GM18526 (cell line): ENCODE measurements around the gene BTBD9.

ENCODE experiments used
- POLR2A ChIP-seq: IDR thresholded peaks from 3 replicates; pipeline ENCODE4 v1.6.1; 2011; ENCODE audit not compliant: insufficient read length; ENCODE audit errors: extremely low read depth

The BTBD9 gene

DNA sequence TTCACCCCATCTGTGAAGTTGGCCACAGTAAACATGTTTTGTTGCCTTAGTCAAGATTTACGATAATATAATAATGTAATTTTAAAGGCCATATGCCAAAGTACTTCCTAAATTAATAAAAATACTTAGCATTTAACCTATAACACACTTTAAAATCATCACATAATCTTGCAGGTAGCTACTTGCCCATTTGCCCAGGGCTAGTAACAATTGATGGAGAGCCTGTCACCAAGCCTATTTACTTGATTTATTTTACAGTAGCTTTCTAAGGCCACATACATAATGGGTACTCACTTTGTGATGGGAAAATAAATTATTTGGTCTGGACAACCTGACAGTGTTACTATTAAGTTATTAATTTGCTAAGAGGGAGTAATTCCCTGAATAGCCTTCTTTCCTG is 14.5 kb downstream of the BTBD9 start:
- no peak for TF ChIP-seq POLR2A

DNA sequence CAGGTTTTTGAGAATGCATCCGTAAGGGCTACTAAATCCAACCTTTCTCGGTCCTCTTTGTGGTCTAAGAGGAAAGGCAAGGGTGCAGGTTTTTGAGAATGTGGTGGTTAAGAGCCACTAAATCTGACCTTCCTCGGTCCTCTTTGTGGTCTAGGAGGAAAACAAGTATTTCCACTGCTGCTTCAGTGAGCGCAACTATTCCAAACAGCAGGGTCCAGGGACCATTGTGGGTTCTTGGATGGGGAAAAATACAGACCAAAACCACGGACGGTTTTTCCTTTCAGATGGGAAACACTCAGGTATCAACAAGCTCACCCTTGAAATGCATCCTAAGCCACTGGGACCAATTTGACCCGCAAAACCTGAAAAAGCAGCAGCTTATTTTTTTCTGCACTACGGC is 21.9 kb downstream of the BTBD9 start:
- no peak for TF ChIP-seq POLR2A

DNA sequence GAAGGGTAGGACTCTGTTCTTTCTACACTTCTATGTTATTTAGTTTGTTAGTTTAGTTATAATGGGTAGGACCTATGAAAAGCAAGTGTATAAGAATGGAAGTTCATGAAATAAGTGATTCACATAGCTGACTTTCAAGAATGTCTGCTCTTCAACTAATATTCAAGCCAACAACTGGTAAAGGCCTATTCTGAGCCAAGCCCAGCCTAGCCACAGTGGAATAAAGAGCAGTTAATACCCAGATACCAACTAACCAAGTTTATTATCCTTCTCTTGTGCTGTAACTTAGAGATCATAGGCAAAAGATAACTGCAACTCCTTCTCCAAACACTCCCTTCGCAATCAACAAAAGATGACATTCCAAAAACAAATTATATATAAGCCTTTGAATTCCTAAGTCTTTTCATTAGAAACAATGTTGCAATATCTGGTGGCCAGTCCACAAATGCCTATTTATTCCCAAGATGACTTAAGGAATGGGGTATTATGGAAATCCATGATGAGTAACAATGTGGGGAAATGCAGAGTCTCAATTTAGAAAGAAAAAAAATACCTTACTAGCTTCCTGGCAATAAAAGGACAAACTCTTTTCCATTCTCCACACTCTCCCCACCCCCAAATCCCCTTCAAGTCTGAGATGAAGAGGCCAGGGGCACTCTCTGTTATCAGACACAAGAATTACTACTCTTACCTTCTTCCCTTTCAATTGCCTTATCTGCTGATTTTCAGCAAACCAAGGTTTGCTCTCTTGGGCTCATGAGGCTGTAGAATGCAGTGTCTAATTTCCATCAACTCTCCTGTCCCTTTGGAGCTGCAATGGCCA is 27.4 kb downstream of the BTBD9 start:
- TF ChIP-seq POLR2A: no peak

DNA sequence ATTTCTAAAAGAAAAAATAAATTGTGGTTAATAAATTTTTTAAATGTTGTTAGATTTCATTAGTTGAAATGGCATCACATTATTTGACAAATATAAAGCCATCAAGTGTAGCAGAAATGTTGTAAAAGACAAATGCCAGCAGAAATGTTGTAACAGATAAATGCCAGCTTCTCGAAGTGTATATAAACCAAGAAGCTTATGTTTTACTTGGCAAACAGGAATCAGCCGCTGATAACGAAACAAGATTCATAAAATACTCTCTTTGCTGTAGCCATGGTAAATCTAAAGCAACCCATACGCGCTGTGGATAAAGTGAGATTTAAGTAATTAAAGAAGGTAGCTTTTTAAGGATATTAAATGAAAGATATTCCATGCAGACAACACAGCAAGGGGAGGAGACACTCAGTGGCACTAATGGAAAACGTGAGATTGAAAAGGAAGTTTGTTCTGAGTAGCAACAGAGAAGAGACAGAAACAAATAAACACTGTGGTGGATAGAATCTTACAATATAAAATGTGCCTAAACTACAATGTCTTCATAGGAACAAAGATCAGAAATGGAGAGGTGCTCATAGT is 29.6 kb downstream of the BTBD9 start:
- TF ChIP-seq POLR2A: no peak

DNA sequence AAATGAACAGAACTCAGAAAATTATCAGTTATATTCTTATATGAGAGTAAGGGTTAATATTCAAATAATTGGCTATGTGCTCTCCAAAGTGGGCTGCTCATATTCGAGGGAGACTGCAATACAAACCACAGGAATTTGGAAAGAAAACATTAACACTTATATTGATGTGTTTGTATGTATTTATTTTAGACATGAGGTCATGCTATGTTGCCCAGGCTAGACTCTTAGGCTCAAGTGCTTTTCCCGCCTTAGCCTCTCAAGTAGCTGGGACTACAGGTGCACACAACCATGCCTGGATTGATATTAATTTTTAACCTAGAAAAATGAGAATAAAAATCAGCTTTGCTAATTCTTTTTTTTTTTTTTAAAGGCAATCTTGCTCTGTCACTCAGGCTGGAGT is 35.0 kb downstream of the BTBD9 start:
- no peak for TF ChIP-seq POLR2A

DNA sequence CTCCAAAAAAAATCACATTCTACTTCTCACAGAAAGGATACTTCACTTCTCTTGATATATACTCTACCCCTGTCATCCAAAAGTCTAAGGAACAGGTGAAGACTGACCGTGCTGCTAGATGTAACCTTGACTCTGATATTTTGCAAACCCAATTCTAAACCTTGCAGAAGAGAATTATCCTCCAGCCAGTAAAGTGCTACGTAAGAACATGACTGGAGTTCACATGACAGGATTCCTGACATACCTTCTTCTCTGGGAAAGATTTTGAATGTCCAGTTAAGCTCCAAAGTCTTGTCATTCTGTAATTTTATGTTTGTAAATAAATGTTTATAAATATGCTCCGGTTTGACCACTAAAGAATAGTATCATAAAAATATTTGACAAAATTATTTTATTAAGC is 35.8 kb downstream of the BTBD9 start:
- TF ChIP-seq POLR2A: no peak

DNA sequence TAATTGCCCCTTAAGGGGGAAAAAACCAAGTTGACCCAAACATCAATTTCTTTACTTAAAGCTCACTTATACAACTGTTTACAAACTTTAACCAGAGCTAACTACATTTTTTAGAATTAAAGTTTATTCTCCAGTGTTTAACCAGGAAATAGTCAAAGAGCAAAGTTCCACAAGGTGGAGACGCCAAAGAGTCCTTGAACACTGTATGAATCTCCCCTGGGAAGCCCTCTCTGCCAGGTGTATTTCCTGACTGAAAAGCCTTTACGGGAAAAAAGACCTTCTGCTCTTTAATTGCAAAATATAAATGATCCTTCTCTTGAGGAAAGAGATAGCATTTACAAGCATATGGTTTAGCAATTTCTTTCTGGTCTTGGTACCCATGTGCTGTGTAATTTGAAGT is 36.2 kb downstream of the BTBD9 start:
- no peak for TF ChIP-seq POLR2A

DNA sequence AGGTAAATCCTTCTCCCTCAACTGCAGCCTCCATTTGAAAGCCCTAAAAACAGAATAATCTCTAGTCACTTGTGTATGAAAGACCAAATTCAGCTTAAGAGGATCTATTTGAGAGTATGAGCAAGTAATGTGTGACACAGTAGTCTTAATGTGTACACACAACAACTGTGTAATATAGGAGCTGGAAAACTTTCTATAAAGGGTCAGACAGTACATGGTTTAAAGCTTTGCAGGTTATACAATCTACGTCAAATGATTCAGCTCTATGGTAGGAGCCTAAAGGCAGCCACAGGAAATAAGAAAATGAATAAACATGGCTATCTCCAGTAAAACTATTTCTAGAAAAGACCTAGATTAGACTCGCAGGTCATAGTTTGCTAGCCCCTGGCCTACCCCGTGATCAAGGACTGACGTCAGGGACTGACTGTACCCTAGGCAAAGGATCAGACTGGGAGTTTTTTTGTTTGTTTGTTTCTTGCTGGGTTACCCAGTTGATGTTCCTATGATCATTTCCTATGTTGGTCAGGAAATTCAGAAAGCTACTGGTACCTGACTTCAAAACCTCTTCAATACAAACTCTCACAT is 39.7 kb downstream of the BTBD9 start:
- TF ChIP-seq POLR2A: no peak

DNA sequence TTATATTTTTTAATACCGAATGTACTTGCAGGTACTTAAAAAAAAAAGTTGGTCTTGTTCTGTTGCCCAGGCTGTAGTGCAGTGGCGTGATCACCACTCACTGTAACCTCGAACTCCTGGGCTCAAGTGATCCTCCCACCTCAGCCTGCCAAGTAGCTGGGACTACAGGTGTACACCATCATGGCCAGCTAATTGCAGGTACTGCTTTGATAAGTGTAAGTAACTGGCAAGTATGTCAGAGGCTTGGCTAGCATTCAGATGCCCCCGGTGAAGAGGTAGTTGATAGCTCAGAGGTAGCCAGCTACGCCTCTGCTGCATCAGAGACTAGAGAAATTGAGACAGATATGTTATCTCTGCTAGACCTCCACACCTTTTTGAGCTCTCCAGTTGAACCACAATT is 40.5 kb downstream of the BTBD9 start:
- no peak for TF ChIP-seq POLR2A

DNA sequence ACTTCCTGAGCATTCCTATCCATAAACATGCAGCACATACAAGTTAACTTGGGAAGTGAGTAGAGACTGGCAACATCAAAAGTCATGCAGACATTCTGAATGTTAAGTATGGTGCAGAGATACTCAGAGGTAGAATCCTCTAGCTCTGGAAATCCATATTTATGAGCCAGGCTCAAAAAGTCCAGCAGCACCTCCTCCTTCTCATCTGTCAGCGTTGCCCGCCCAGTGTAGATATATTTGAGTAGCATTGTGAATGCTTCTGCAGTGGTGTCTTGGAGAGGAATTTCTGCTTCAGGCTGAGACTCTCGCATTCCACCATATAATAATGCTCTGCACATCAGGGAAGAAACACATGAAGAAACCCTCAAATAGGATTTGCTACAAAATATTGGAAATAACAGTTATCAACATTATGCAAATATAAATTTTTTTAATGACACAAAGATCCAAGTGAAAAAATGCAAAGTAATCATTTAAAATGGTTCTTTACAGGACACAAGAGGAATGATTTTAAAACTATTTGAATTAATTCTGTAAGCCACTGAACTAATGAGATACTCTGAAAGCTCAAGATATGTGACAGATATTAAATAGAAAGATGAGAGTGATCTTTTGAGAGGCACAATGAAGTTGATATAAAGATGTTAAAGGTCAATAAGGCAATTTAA is 45.6 kb downstream of the BTBD9 start:
- TF ChIP-seq POLR2A: no peak

DNA sequence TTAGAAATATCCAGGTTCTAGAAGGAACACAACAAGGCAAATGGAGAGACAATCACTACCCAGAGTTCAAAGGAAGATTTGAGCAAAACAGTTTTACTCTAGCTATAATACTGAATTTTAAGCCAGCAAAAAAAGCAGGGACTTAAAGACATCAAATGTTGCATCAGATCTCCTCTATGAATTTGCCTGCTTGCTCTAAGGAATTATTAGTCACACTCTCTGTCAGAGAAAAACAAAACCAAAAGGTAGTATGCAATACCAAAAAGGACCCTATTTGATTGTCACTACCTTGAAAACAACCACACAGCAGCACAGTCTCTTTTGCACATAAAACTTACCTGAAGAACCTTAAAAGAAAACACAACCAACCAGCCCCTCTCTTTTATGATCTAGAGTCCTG is 46.3 kb downstream of the BTBD9 start:
- TF ChIP-seq POLR2A: no peak

DNA sequence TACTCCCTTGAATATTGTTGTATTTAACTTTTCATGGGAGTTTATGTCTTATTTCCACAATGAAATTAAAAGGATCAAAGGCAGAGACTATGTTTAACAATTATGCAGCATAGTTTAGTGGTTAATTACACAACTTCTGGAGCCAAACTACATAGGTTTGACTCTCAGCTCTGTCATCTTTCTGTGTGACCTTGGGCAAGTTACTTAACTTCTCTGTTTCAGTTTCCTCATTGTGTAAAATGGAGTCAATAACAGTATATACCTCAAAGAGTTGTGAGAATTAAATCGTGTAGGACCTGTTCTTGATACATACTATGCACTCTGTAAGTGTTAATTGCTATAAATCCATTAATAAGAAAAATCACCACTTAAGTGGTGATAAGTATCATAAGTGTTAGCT is 48.3 kb downstream of the BTBD9 start:
- TF ChIP-seq POLR2A: no peak

DNA sequence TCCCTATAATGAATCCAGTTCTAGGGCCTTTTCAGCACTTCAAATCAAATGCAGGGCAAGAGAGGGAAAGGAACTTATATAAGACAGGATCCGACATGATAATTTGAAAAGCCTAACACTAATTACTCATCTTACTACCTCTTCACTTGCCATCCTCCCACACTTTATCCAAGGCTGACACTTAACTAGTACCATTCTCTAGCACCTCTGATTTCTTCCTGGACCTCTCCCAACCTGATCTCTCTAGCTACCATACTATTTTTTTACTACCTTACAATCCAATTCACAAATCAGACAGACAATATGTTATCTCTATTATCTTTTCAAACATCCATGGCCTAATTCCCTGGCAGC is 50.4 kb downstream of the BTBD9 start:
- TF ChIP-seq POLR2A: no peak

DNA sequence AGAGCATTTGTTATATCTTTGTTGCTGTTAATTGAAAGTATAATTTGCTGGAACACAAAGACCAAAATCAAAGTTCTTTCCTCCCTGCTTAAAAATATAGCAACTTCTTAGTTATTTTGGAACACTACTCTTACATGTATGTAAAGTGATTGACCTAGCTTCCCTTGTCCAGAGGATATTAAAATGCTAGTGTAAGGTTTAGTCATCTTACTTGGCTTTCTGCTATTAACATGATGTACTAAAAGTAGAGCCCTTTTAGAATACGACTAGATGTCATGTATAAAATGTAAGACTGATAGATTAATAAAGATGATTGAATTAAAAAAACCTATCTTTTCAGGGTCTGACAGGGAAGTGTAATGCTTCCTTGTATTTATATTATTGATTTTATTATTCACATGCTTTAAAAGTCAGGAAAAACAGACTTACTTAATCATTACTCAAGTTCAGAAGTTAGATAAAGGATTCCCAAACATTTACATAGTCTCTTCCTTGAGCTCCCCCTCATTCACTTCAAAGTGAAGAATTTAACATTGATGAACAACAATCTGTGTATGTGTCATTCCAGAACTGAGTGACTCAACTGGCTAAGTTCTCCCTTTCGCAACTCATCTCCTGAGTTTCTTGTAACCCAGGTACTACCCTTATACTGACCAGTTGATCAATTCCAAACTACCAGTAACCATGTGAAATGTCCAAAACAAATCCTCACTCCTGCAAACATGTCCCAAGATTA is 50.9 kb downstream of the BTBD9 start:
- no peak for TF ChIP-seq POLR2A

DNA sequence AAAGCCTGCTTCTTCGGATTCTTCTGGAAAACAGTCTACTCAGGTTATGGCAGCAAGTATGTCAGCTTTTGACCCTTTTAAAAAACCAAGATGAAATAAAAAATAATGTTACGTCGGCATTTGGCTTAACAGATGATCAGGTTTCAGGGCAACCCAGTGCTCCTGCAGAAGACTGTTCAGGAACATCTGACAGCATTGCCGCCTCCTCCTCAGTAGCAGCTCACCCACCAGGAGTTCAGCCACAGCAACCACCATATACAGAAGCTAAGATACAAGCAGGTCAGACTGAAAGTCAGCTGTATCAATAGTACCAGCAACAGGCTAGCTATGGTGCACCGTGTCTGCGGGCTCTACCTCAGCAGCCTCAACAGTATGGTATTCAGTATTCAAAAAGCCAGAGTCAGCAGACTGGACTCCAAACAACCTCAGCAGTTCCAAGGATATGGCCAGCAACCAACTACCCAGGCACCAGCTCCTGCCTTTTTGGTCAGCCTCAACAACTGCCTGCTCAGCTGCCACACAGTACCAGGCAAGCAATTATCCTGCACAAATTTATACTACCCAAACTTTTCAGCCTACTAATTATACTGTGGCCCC is 51.9 kb downstream of the BTBD9 start:
- TF ChIP-seq POLR2A: no peak
